HG02840 (cell line): ENCODE results near the gene KCNQ1OT1.

ENCODE experiments used
- ATAC-seq: cut with Tn5 transposase; IDR thresholded peaks from one replicate; pipeline ENCODE4 v1.9.1; 2021; ENCODE audit warnings: mild to moderate bottlenecking, moderate library complexity, moderate number of reproducible peaks; ENCODE audit not compliant: unreplicated experiment, low FRiP score

KCNQ1OT1 gene

GRCh38 chr11:2671748-2672147 lies 28.0 kb downstream of the KCNQ1OT1 start:
- ATAC-seq: no peak

- no peak for ATAC-seq
Measured at GRCh38 chr11:2670541-2671100, 29.2 kb downstream of the KCNQ1OT1 start.

- no peak for ATAC-seq
Measured at GRCh38 chr11:2669634-2670469, 29.9 kb downstream of the KCNQ1OT1 start.

- no peak for ATAC-seq
Measured at GRCh38 chr11:2668876-2669275, 30.9 kb downstream of the KCNQ1OT1 start.

GRCh38 chr11:2667940-2668339 lies 31.9 kb downstream of the KCNQ1OT1 start:
- ATAC-seq: no peak

GRCh38 chr11:2666828-2667570 lies 32.8 kb downstream of the KCNQ1OT1 start:
- no peak for ATAC-seq

- no peak for ATAC-seq
Measured at GRCh38 chr11:2666401-2666741, 33.4 kb downstream of the KCNQ1OT1 start.

GRCh38 chr11:2665526-2666400 lies 34.0 kb downstream of the KCNQ1OT1 start:
- no peak for ATAC-seq

- ATAC-seq: no peak
Measured at GRCh38 chr11:2664791-2665525, 34.8 kb downstream of the KCNQ1OT1 start.

GRCh38 chr11:2664376-2664775 lies 35.4 kb downstream of the KCNQ1OT1 start:
- ATAC-seq: no peak

- ATAC-seq: no peak
Measured at GRCh38 chr11:2663915-2664314, 35.9 kb downstream of the KCNQ1OT1 start.

GRCh38 chr11:2663506-2663905 lies 36.3 kb downstream of the KCNQ1OT1 start:
- ATAC-seq: no peak

- no peak for ATAC-seq
Measured at GRCh38 chr11:2662430-2663299, 37.1 kb downstream of the KCNQ1OT1 start.

- ATAC-seq: no peak
Measured at GRCh38 chr11:2662024-2662312, 37.8 kb downstream of the KCNQ1OT1 start.

- ATAC-seq: no peak
Measured at GRCh38 chr11:2661173-2662023, 38.4 kb downstream of the KCNQ1OT1 start.

- ATAC-seq: no peak
Measured at GRCh38 chr11:2660357-2660939, 39.3 kb downstream of the KCNQ1OT1 start.

- ATAC-seq: no peak
Measured at GRCh38 chr11:2657697-2658284, 42.0 kb downstream of the KCNQ1OT1 start.

GRCh38 chr11:2656859-2657258 lies 42.9 kb downstream of the KCNQ1OT1 start:
- no peak for ATAC-seq
